ENCODE measurements around the gene SPECC1.

DNA sequence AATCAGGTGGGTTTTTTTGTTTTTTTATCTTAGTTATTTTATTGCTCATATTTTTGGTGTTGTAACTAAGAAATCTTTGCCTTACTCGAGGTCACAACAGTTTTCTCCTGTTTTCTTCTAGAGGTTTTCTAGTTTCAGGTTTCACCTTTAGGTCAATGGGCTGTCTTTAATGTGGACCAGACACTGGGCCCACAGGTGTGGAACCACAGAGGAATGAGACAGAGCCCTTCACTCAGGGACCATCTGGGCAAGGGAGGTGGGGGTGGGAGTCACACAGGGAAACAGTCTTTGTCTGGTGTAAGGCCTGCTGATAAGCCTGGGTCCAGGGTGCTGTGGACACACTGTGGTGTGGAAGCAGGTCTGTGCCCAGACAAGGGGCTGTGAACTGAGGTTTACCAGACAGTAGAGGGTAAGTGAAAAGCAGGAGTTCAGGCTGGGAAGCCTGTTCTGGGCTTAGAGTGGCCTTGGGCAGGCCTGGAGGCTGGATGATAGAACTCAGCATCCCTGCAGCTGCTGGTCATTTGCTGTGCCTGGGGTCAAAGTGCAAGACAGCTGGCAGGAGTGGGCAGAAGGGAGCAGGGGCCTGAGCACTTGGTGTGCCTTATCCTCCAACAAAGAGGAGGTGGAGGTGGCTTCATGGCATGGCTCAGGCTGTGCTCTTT lies 75.6 kb downstream of the SPECC1 start:
- TF ChIP-seq, protein P1, sequence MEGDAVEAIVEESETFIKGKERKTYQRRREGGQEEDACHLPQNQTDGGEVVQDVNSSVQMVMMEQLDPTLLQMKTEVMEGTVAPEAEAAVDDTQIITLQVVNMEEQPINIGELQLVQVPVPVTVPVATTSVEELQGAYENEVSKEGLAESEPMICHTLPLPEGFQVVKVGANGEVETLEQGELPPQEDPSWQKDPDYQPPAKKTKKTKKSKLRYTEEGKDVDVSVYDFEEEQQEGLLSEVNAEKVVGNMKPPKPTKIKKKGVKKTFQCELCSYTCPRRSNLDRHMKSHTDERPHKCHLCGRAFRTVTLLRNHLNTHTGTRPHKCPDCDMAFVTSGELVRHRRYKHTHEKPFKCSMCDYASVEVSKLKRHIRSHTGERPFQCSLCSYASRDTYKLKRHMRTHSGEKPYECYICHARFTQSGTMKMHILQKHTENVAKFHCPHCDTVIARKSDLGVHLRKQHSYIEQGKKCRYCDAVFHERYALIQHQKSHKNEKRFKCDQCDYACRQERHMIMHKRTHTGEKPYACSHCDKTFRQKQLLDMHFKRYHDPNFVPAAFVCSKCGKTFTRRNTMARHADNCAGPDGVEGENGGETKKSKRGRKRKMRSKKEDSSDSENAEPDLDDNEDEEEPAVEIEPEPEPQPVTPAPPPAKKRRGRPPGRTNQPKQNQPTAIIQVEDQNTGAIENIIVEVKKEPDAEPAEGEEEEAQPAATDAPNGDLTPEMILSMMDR (conservative IDR thresholded peaks at IDR 0.05): no peak
- TF ChIP-seq EZH2 (IDR thresholded peaks at IDR 0.05; ENCODE audit: low read depth): no peak

Data from PC-9 (cell line).